ENCODE data around the gene PLXNB3.

- TF ChIP-seq CTCF (conservative IDR thresholded peaks at IDR 0.05; ENCODE audit: low read depth in 2 of 2) = no peak
- no peak for TF ChIP-seq REST (IDR thresholded peaks at IDR 0.05; ENCODE audit: unreplicated experiment)
- TF ChIP-seq POLR2AphosphoS5 (IDR thresholded peaks at IDR 0.05; ENCODE audit: low read depth) = no peak
Observed at GRCh38 chrX:153722704-153723350, 41.2 kb upstream of the PLXNB3 start.

Measured in GM23338 (cell line).